PC-9 (cell line): ENCODE measurements around the gene KCNAB2.

Source experiments
- CTCF ChIP-seq: fragments of 200-600 bp; sonication (generic); conservative IDR thresholded peaks from 2 replicates; pipeline ENCODE4 v1.6.1; 2017; ENCODE audit warnings: mixed run types, antibody characterized with exemption, mild to moderate bottlenecking, moderate library complexity
- EZH2 ChIP-seq: fragments of 200-600 bp; sonication (generic); IDR thresholded peaks from 2 replicates; pipeline ENCODE4 v1.8.0; 2017; ENCODE audit warnings: antibody characterized with exemption, low read depth

- TF ChIP-seq CTCF: no peak
- no peak for TF ChIP-seq EZH2
Measured at GRCh38 chr1:6004412-6005123, 41.1 kb upstream of the KCNAB2 start.
